ENCODE data around the gene YKT6.
"Not testable (repeated sequence)": the region's sequence is repeated elsewhere in the genome, so short reads cannot be mapped to it uniquely, and the experiment has no call there.

The YKT6 gene

GRCh38 chr7:44194562-44195145, 6.1 kb upstream of the YKT6 start:
- DNase-seq: no peak

- no peak for DNase-seq
These were observed 4.9 kb upstream of the YKT6 start for GRCh38 chr7:44195889-44196288.

- DNase-seq: peak; percentile 25
These were observed 4.3 kb upstream of the YKT6 start for GRCh38 chr7:44196450-44196872.

GRCh38 chr7:44197474-44197873, 3.3 kb upstream of the YKT6 start:
- no peak for DNase-seq

- DNase-seq: not testable (repeated sequence)
These were observed 615 bp upstream of the YKT6 start for GRCh38 chr7:44200163-44200562.

DNA sequence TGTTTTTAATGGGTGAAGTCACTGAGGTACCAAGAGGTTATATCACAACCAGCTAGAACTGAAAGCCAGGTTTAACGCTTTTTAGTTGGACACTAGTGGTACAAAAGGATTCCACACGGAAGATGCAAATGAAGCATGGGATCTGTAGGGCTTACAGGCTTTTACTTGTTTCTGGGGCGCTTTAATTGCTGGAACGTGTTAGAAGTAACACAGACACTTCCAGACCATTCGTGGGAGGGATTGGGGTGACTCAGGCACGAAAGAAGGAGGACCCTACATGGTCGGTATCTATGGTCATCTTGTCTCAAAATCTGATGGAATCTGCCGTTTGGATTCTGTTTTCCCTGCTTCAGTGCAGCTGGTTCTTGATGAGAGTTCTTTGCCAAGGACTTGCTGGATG, 1.0 kb downstream of the YKT6 start:
- DNase-seq: no peak

DNA sequence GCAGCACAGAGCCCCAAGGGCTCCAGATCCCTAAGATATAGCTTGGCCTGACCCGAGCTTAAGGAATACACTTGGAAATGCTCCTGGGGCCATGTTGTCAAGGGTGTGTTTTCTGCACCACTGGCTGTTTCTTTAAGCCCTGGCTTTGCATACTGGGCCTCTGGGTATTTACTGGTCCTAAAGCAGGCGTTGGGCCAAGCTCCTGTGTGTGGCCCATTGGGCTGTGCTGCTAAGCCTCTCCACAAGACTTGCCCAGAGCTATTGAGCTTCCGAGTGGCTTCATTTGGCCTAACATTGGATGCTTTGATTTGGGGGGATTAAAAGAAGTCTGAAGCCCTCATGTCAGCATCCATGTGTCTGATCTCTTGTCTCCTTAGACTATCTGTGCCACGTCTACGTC, 5.2 kb downstream of the YKT6 start:
- no peak for DNase-seq

GRCh38 chr7:44208085-44208484, 7.3 kb downstream of the YKT6 start:
- DNase-seq: no peak

DNA sequence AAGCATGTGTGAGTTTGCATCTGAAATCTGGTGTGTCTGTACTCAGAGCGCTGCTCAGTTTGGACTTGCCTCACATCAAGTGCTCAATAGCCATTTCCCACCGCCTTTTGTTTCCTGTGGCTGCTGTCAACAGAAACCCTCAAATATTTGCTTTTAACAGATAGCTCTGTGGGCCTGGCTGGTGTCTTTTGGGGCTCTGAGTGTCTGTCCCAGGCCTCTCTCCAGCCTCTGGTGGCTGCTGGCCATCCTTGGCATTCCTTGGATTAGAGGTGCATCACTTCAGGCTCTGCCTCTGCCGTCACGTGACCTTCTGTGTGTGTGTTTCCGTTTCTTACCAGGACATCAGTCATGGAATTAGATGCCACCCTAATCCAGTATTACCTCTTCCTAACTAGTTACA, 9.3 kb downstream of the YKT6 start:
- DNase-seq: no peak

GRCh38 chr7:44211126-44211675, 10.4 kb downstream of the YKT6 start:
- DNase-seq: no peak

DNA sequence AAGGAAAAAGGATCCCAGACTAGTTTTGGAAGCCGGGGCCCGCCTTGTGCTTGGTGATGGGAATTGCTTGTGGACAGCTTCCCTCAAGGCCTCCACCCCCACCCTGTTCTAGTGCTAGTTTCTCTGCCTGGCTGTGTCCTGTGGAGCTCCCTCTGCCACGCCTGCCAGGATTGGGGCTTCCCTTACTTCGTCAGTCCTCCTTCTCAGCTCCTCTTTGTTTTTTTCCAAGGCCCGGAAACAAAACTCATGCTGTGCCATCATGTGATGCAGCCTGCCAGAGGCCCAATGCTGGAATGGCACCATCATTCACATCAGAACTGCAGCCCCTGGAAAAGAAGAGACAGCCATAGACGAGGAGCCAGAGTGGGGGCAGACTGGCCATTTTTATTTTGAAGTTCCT, 11.2 kb downstream of the YKT6 start:
- no peak for DNase-seq

- no peak for DNase-seq
These were observed 11.9 kb downstream of the YKT6 start for GRCh38 chr7:44212581-44213184.

DNA sequence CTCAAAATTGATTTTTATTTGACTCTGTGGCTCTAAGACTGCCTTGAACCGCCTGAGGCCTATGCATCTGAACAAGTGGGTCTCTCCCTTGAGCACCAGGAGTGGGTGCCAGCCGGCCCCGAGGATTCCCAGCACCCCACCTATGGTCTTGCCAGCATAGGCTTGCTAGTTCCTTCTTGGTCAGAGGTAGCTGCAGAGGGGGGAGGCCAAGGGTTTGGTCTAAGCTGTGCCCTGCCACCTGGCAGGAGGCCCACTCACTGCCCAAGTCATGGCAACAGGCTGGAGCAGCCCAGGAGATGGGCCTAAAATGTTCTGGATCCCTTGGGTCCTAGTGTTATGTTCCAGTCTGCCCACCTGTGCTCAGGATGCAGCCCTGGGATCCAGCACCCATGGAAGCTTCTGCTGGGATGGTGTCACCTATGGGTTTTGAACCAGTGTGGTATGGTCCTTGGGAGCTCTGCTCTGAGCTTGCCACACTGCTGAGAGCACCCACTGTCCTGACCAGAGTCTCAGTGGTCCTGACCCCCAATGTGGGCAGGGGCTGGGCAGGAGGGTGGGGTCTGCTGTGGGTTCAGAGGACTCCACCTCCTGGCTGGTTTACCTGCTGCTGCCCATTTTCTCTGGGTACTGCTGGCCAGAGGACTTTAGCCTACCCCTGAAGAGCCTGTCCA, 12.6 kb downstream of the YKT6 start:
- DNase-seq: no peak

DNA sequence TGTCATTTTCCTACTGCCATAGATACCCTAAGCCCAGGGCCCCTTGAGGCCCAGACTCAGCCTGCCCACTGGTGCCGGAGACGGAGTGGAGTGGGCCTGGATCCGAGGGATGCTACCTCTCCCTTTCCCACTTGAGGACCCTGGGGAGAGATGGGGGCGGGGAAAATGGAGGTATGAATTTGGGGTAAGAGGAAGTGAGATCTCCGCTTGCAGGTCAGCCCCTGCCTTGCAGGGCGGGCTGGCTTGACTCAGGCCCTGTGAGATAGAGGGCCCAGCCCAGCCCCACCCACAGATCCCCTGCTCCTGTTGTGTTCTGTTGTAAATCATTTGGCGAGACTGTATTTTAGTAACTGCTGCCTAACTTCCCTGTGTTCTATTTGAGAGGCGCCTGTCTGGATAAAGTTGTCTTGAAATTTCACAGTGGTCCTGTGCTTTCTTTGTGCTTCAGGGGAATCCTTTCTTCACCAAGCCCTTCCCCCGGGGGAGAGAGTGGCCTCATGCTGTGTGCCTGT, 13.2 kb downstream of the YKT6 start:
- DNase-seq: no peak

- no peak for DNase-seq
These were observed 14.8 kb downstream of the YKT6 start for GRCh38 chr7:44215531-44215930.

- no peak for DNase-seq
These were observed 15.2 kb downstream of the YKT6 start for GRCh38 chr7:44216019-44216418.

GRCh38 chr7:44216521-44217222, 15.9 kb downstream of the YKT6 start:
- no peak for DNase-seq

- DNase-seq: no peak
These were observed 16.5 kb downstream of the YKT6 start for GRCh38 chr7:44217223-44217714.

DNA sequence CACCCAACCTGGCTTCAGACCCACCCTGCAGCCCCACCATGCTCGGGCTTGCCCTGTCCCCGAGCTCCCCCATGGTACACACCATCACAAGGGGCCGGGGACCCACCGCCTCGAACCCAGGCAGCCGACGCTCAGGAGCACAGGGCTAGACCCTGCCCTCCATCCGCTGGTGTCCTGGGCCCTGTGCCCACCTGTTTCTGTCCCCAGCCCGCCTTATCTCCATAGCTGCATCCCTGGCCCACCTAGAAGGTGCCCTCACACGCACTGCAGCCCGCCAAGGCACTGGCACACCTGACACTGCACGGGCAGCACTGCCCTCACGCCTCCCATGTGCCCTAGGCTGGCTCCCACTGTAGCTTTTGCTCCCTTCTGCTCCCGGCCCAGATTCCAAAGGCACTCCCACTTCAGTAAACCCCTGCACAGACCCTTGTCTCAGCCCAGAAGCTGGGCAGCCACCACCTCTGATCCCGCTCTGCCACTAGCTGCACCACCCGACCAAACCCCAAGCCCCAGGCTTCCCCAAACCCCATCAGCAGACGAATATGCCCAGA, 17.1 kb downstream of the YKT6 start:
- no peak for DNase-seq

DNA sequence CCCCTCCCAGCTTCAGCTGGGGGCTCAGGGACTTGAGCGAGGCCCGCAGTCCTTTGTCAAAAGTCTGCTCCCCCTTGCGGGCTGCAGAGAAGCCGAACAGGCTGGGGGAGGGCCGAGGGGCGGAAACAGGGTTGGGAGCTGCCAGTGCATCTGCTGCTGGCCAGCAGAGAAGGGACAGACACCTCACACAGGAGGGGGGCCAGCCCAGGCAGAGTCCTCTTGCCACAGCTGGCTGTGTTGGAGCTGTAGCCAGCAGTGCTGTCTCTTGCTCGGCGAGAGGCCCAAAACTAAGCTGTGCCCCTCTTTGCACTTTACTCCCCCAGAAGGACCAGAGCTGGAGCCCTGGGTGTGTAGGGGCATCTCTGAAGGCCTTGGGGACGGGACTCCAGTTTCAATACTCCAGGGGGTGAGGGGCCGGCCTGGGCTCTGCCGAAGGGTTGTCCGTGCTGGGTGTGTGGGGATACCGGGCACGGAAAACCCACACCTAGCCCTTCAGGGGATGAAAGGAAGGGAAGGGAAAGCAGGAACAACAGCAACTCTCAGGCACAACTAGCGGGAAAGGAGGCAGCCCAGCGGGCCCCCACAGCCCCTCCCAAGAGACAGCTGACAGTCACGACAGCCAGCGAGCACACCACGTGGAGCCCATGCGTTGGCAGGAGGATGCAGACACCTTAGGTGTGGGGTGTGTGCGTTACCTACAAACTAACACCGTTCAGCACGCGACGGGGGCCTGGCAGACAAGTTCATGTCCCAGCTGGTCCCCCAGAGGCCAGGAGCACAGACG, 17.8 kb downstream of the YKT6 start:
- no peak for DNase-seq

GRCh38 chr7:44219371-44220045, 18.7 kb downstream of the YKT6 start:
- no peak for DNase-seq

DNA sequence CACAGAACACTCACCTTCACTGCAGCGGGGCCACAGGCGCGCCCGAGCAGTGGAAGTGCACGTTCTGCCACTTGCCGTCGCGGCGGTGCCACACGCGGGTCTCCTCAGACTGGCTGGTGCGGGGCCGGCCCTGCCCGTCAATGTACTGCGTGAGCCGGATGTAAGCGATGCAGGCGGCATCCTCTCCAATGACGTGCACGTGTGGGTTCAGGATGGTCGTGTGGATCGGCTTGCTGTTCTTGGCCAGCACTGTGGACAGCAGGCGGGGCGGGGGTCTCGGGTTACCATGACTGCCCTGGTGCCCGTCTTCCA, 19.2 kb downstream of the YKT6 start:
- DNase-seq: no peak

Measured in CD4-positive, alpha-beta T cell treated with Interleukin-6 for 4 hours (primary cell).